ENCODE results near the gene INTS15.

INTS15 gene

DNA sequence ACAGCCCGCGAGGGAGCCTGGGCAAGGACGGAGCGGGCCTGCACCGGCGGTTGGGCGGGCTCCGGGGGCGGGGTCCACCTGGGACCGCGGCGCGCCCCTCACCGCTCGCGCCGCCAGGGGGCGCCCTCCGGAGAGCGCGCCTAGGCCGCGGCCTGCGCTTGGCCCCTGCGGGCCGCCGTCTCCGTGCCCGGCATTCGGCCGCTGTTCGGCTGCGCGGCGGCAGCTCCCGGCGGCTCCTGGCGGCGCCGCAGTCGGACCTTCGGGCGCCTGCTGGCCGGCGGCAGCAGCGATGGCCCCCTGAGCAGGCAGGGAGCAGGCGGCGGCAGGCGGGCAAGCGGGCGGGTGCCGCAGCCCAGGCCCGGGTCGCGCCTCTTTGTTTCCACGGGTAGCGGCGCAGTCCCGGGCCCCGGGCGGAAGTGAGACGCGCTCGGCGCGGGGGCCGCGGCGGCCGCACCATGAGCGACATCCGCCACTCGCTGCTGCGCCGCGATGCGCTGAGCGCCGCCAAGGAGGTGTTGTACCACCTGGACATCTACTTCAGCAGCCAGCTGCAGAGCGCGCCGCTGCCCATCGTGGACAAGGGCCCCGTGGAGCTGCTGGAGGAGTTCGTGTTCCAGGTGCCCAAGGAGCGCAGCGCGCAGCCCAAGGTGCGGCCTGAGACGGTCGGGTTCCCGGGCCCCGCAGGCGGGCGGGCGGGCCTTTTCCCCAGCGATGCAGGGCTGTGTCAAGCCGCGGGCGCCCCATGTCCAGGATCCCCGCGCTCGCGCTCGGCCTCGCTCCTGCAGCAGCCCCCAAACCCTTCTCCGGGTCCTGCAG lies at the start of gene INTS15:
Gene INTS15 (plus strand): TSS at position 193 of the 816 bp plus-strand sequence. CDS start 263 bp downstream, at position 456.
- peak within 1 kb of the TSS; percentile 74 for H3K4me3 ChIP-seq (ENCODE audit: low read length)
- peak; percentile 85 for DNase-seq (ENCODE audit: low read depth)
- peak; percentile 26 for TF ChIP-seq CTCF (IDR thresholded peaks at IDR 0.05; ENCODE audit: insufficient read depth, low read depth, low read length, missing control alignments)

- no peak for TF ChIP-seq CTCF (IDR thresholded peaks at IDR 0.05; ENCODE audit: insufficient read depth, low read depth, low read length, missing control alignments)
Observed at GRCh38 chr7:6542368-6542767, 47.5 kb upstream of the INTS15 start.

GRCh38 chr7:6545398-6546126 lies 44.3 kb upstream of the INTS15 start:
- no peak for DNase-seq (ENCODE audit: low read depth)
- H3K4me3 ChIP-seq (ENCODE audit: low read length): no peak overlapping the region
- TF ChIP-seq CTCF (IDR thresholded peaks at IDR 0.05; ENCODE audit: insufficient read depth, low read depth, low read length, missing control alignments): no peak

More at GRCh38 chr7:6542368-6542767, 47.5 kb upstream of the INTS15 start:
- H3K4me3 ChIP-seq (ENCODE audit: low read length): no peak overlapping the region
- no peak for DNase-seq (ENCODE audit: low read depth)

DNA sequence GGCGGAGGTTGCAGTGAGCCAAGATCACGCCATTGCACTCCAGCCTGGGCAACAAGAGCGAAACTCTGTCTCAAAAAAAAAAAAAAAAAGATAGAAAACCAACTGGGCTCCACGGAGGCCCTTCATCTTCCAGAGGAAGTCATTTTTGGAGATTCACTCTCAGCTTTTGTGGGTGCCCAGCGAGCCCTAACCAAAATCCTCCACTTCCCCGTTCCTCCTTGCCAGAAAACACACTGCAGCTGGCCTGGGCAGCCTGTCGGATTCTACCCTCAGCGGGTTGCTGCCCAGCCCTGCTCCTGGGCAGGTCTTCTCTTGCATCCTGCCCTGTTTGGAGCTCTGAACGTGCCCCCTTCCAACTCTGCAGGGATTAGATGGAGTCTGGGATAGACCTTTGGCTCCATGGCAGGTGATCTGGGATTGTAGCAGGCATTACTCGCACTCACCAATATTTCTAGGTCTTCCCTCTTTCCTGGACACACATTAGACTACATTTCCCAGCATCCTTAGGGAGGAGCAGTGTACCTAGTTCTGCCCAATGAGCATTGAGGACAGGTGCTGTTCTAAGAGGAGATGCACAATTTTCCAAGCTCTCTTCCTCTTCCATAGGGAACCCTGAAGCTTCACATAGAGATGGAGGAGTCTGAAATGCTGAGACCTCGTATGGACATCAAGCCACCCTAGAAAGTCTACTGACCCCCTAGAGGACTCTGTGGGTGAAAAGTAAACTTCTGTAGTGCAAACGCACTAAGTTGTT lies 43.1 kb upstream of the INTS15 start:
- DNase-seq (ENCODE audit: low read depth): peak; percentile 20
- TF ChIP-seq CTCF (IDR thresholded peaks at IDR 0.05; ENCODE audit: insufficient read depth, low read depth, low read length, missing control alignments): no peak
- no peak overlapping the region for H3K4me3 ChIP-seq (ENCODE audit: low read length)

DNA sequence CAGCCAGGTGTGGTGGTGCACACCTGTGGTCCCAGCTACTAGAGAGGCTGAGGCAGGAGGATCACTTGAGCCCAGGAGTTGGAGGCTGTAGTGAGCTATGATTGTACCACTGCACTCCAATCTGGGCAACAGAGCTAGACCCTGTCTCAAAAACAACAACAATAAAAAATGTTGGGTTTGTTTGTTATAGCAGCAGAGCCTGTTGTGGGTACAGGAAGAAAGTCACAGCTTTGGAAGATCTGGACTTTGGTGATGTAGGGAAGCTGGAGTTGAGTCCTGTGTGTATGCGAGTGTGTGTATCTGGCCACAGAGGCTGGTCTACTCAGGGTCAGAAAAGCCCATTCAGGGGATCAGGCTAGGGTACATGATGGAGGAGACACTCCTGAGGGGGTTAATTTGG lies 42.4 kb upstream of the INTS15 start:
- DNase-seq (ENCODE audit: low read depth): no peak
- no peak overlapping the region for H3K4me3 ChIP-seq (ENCODE audit: low read length)
- no peak for TF ChIP-seq CTCF (IDR thresholded peaks at IDR 0.05; ENCODE audit: insufficient read depth, low read depth, low read length, missing control alignments)

GRCh38 chr7:6551016-6551511 lies 38.8 kb upstream of the INTS15 start, which contains the start of gene GRID2IP:
TSS of gene GRID2IP (minus strand) at chr7:6551461. CDS start at chr7:6551436, 25 bp downstream.
- TF ChIP-seq CTCF (IDR thresholded peaks at IDR 0.05; ENCODE audit: insufficient read depth, low read depth, low read length, missing control alignments): no peak
- H3K4me3 ChIP-seq (ENCODE audit: low read length): no peak within 1 kb of the TSS
- no peak for DNase-seq (ENCODE audit: low read depth)

Data from epithelial cell of esophagus (primary cell).